Nephron (organoid): ENCODE measurements around the gene IFIH1.
A peak's percentile ranks its signal among the peaks of the same experiment; 100 is the strongest.

Experiments
- H3K27ac Mint-ChIP-seq, 3 experiments: 2 replicates each; pipeline ENCODE4 v1.8.0; 2020; ENCODE audit warnings: mixed read lengths in 3 of 3, mild to moderate bottlenecking in 2 of 3, moderate library complexity in 1 of 3
- H3K27me3 Mint-ChIP-seq: 2 replicates; pipeline ENCODE4 v1.8.0; 2021; ENCODE audit warnings: low read depth, mild to moderate bottlenecking, moderate library complexity, mixed read lengths
- H3K36me3 Mint-ChIP-seq: 2 replicates; pipeline ENCODE4 v1.8.0; 2020; ENCODE audit warnings: low read depth, mixed read lengths
- H3K4me1 Mint-ChIP-seq: 2 replicates; pipeline ENCODE4 v1.8.0; 2020; ENCODE audit warnings: mixed read lengths
- H3K4me3 Mint-ChIP-seq, 3 experiments: 2 replicates each; pipeline ENCODE4 v1.8.0; 2020; ENCODE audit warnings: mild to moderate bottlenecking in 3 of 3, mixed read lengths in 3 of 3, moderate library complexity in 2 of 3
- H3K9me3 Mint-ChIP-seq: 2 replicates; pipeline ENCODE4 v1.8.0; 2020; ENCODE audit warnings: mixed read lengths
- TF ChIP-seq, protein P1 (sequence below), 3 experiments: fragments of 200-600 bp; sonication (generic); IDR thresholded peaks; one replicate each; pipeline ENCODE4 v1.5.0; 2021; ENCODE audit warnings: antibody characterized with exemption in 3 of 3; ENCODE audit not compliant: unreplicated experiment in 3 of 3

IFIH1 gene

DNA sequence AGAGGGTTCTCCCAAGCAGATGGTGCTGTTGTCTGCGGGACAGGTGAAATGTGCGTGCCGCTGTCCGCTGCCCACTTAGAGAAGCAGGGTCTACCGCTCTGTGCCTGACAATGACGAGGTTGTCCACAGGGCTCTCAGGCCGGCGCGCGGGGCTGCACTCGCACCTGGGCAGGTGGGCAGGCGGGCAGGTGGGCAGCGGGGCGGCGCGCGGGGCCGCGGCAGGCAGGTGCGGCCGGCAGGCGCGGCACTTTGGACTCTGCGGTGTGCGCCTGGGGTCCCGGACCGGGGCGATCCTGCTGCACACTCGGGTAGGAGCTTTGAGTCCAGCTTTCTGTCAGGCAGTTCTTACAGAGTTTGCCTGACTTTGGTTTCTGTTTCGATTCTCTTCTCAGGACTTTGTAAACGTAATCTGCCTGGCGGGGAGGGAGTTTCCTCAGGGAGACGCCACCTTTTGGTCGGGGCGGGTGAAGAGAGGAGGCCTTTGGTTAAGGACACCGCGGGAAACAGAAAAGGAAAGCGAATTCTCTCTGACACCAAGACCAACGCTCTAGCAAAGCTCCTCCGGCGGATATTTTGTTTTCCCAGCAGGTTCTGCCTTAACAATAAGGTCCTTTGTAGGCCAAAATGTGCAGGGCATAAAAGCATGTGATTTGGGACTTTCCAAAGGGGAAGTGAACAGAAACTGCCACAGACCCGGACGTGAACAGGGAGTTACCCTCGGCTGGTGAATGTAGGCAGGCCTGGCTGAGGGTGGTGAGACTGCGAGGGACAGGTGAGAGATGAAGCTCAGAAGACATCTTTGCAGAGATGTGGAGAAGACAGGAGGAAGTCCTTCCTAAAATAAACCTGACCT is at the start of gene IFIH1:
Gene IFIH1, minus strand, starts transcription at position 357 of the 853 bp plus-strand sequence. CDS start 377 bp downstream, outside the sequence.
- Mint-ChIP-seq H3K36me3 (no peaks in the 10 kb centered on the region), H3K4me1 (peaks cover 7% of the 10 kb centered on the region), H3K4me3 (peak within 1 kb of the TSS; percentile 86 to 89 (median 87)), H3K9me3 (no peaks in the 10 kb centered on the region), H3K27ac (peak within 1 kb of the TSS; percentile 79 to 87 (median 79)), H3K27me3 (peaks cover 22% of the 10 kb centered on the region)
- TF ChIP-seq, protein P1, sequence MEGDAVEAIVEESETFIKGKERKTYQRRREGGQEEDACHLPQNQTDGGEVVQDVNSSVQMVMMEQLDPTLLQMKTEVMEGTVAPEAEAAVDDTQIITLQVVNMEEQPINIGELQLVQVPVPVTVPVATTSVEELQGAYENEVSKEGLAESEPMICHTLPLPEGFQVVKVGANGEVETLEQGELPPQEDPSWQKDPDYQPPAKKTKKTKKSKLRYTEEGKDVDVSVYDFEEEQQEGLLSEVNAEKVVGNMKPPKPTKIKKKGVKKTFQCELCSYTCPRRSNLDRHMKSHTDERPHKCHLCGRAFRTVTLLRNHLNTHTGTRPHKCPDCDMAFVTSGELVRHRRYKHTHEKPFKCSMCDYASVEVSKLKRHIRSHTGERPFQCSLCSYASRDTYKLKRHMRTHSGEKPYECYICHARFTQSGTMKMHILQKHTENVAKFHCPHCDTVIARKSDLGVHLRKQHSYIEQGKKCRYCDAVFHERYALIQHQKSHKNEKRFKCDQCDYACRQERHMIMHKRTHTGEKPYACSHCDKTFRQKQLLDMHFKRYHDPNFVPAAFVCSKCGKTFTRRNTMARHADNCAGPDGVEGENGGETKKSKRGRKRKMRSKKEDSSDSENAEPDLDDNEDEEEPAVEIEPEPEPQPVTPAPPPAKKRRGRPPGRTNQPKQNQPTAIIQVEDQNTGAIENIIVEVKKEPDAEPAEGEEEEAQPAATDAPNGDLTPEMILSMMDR (IDR thresholded peaks at IDR 0.05; ENCODE audit: unreplicated experiment in 3 of 3), result no peak

GRCh38 chr2:162365392-162365791 is 46.9 kb upstream of the IFIH1 start:
- no peak overlapping the region for H3K4me3 Mint-ChIP-seq
- TF ChIP-seq, protein P1 (IDR thresholded peaks at IDR 0.05; ENCODE audit: unreplicated experiment in 3 of 3), result no peak
- H3K27me3 Mint-ChIP-seq, result no peaks in the 10 kb centered on the region
- no peak overlapping the region for H3K27ac Mint-ChIP-seq
- no peaks in the 10 kb centered on the region for H3K9me3 Mint-ChIP-seq
- H3K4me1 Mint-ChIP-seq, result no peaks in the 10 kb centered on the region
- no peaks in the 10 kb centered on the region for H3K36me3 Mint-ChIP-seq

DNA sequence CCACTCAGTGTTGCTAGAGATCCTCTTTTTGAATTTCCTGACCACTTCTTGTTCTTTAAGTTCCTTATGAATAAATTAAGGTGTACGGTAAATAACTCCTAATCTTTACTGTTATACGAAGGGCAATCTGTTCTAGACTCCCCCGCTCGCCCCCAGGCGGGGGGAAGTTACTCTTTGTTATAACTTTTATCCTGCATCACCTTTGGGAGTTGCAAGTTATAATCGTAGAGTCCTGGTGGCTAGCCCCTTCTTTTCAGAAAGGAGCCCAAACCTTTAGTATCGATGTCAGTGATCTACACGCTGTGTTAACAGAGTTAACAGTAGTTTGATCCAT is 26.1 kb upstream of the IFIH1 start:
- no peaks in the 10 kb centered on the region for H3K9me3 Mint-ChIP-seq
- H3K27ac Mint-ChIP-seq, result peak overlapping the region; percentile 39 to 88 (median 78)
- H3K4me3 Mint-ChIP-seq, result peak overlapping the region; percentile 81 to 94 (median 88)
- H3K4me1 Mint-ChIP-seq, result peaks cover 12% of the 10 kb centered on the region
- TF ChIP-seq, protein P1 (IDR thresholded peaks at IDR 0.05; ENCODE audit: unreplicated experiment in 3 of 3), result no peak
- no peaks in the 10 kb centered on the region for H3K36me3 Mint-ChIP-seq
- peaks cover 6% of the 10 kb centered on the region for H3K27me3 Mint-ChIP-seq

DNA sequence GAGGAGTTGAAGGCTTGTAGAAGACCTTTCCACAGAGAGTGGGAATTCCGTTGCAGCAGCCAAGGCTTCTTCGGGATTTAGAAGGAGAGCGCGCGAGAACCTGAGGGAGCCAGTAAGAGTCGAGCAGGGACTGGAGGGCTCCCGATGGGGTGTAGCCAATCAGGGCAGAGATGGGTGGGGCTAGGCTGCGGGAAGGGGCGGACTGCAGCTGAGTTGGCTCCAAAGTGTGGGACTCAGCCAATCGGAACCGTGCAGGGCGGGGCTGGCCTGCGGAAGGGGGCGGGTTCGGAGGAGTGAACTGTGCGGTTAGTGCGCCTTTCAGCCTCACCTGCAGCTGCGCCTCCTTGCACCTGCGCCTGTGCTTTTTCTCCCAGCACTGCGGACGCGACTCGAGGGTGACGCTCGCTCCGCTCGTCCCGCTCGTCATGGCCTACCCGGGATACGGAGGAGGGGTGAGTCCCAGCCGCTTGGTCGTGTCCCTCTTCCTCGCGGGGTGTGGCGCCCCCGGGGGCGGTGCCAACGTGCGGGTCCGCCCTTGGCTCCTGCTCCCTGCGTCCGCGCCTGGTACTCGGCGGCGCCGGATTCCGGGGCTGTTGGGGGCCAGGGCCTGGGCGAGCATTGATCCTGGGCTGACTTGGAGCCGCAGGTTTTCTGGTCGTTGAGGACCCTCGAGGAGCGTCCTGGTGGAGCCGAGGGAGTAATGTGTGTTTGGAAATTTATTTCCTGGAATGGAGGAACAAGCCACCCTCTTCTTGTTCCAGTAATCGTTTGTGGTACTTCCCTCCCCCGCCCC is 25.5 kb upstream of the IFIH1 start, which contains the start of gene GCA:
Gene GCA, plus strand, starts transcription at position 309 of the 793 bp plus-strand sequence. Its CDS starts 117 bp downstream, at position 426.
- H3K4me3 Mint-ChIP-seq, result peak within 1 kb of the TSS; percentile 81 to 94 (median 88)

DNA sequence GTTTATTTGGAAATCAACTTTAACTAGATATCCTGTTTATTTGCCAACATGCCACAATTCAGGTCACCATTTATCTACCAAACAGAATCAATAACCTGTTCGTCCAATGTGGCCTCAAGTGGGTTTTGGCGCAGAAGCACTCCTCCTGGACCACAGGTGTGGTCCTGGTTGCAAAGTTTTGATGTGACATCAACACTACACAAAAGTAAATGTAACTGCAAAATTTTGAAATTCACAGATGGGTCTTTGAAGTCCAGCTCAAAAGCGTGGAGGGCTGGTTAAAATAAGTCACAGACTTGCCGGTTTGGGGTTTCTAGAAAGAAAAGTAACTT is 25.0 kb upstream of the IFIH1 start:
- Mint-ChIP-seq H3K4me1 (peaks cover 12% of the 10 kb centered on the region), H3K4me3 (peak overlapping the region; percentile 81 to 94 (median 88)), H3K36me3 (no peaks in the 10 kb centered on the region), H3K27ac (peak overlapping the region; percentile 21 to 53 (median 39)), H3K9me3 (no peaks in the 10 kb centered on the region), H3K27me3 (peaks cover 6% of the 10 kb centered on the region)
- TF ChIP-seq, protein P1 (IDR thresholded peaks at IDR 0.05; ENCODE audit: unreplicated experiment in 3 of 3), result no peak

More for the DNA sequence above, 25.5 kb upstream of the IFIH1 start, which contains the start of gene GCA:
- H3K27ac Mint-ChIP-seq, result peak within 1 kb of the TSS; percentile 39 to 88 (median 78)
- H3K27me3 Mint-ChIP-seq, result peaks cover 6% of the 10 kb centered on the region
- H3K9me3 Mint-ChIP-seq, result no peaks in the 10 kb centered on the region
- peaks cover 12% of the 10 kb centered on the region for H3K4me1 Mint-ChIP-seq
- H3K36me3 Mint-ChIP-seq, result no peaks in the 10 kb centered on the region
- TF ChIP-seq, protein P1 (IDR thresholded peaks at IDR 0.05; ENCODE audit: unreplicated experiment in 3 of 3), result no peak
